ENCODE data around the gene TARBP2.

Gene TARBP2

DNA sequence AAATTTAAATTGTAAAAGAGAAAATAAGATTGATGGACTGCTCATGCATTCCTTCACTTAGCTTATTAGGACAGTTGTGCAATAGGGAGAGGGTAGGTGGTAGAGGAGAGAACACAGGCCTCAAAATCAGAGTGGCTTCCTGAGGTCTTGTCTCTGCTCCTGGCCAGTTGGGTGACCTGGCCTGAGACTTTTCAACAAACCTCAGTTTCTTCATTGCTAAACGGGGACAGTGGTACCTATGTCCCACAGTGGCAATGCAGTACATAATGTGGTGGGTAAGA is 4.4 kb upstream of the TARBP2 start:
- DNase-seq = no peak

DNA sequence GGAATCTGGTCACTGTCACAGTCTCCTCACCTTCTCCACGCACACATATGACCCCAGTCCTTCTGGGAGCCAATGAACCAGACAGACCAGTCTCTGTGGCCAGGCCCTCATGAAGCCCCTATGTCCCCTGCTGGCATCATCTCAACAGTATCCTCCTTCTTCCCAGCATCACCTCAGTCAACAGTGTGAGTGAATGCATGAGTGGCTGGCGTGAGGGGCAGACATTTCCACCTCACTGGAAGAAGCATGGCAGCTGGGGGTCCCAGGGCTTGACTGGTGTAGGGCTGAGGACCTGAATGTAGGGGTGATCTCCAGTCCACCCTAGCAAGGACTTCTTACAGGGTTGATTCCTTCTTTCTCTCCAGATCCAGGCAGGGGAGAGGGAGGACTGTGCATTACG is 3.6 kb upstream of the TARBP2 start:
- no peak for DNase-seq

DNA sequence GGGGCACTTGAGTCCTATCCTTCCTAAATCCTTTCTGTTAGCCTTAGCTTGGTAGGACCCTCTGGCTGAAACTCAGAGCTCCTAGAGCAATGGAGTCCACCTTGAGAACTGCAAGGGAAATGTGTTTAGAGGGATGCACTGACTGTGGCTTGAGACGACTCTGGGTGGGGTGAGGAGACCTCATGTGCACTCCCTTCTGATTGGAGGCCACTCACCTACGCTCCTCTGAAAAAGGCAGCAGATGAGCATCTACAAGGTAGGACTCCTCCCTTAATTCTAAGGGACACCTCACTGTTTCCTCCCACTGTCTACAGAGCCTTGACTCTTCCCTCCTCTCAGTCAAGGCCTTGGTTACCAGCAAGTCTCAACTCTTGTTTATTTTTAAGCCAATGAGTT is 2.9 kb upstream of the TARBP2 start:
- DNase-seq = no peak

DNA sequence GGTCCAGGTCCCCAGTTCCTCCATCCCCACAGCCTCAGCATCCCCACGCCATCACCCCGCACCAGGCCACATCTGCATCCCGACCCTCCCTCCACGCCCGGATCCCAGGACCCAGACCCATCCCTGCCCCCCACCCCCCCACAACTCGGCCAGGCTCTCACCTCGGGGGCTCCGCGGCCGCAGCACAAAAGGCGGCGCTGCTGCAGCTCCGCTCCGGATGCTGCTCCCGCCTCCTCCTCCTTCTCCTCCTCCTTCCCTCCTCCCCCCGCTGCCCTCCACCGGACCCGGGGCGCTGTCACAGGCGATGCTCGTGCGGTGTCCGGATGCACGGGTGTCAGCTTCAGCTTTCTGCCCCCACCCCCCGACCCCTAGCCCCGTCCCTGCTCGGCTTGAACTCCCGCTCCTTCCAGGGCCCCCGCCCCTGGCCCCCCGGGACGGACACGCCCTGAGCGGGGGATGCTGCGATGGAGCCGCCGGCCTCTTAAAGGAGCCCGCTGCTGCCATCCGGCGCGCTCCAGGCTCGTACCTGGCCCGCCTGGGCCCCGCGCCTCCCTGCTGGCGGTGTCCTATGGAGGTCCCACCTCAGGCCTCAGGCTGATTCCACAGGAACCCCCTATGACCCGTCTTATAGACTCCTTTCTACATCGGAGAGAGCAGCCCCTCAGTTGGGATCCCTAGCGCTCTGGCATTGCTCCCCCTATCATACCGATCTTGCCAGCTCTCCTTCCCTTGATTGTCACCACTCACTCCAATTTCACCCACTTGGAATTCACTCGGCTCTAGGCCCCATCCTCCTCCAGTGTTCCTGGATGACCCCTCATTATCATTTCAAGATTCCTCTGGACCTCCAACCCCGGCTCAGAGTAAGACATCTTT is 1.6 kb upstream of the TARBP2 start, which contains the start of gene MAP3K12:
Gene MAP3K12 (minus strand): TSS at position 193 of the 876 bp plus-strand sequence. CDS start 12,067 bp downstream, outside the sequence.
- peak; percentile 60 for DNase-seq

DNA sequence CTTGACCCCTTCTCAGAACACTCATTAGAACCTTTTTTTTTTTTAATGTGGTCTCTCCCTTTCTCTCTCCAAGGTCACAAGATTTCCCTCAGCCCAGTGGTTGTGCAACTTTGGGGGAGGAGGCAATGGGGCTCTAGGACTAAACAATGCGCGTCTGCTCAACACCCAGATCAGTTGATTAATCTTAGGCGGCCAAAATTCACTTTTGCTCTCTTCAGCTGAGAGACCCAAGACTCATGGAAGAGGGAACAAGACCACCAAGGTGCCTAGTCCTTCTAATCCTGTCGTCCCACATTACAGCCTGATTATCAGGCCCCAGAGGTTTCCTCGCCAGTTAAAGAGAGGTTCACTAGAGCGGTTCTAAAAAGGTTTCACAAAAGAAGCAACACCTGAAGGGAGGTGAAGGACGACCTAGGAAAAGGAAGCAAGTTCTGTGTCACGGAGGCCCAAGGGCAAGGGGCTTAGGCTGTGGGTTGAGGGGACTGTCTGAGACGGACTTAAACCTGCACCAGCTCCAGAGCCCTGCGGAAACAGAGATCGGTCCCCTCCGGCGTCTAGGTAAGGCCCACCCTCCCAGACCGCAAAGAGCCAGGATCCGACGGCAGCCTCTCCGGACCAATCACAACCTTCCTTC is 824 bp upstream of the TARBP2 start:
- no peak for DNase-seq

DNA sequence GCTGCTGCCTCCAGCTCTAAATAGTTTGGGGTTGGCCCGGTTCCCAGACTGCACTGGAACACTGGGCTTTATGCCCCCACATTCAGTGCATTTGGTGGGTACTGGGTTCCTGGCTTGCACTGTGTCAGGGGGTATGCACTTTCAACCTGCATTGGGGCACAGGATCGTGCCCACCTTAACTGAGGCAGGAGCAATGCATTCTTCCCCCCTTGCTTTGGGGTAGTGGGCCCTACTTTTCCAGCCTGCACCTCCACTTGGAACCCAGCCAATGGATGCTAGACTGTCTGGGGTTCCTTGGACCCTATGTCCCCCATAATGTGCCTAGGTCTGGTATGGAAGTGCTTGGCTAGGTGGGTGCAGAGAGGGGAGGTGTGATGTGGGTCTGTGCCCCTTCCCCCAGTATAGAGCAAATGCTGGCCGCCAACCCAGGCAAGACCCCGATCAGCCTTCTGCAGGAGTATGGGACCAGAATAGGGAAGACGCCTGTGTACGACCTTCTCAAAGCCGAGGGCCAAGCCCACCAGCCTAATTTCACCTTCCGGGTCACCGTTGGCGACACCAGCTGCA is 615 bp downstream of the TARBP2 start:
- DNase-seq = no peak

DNA sequence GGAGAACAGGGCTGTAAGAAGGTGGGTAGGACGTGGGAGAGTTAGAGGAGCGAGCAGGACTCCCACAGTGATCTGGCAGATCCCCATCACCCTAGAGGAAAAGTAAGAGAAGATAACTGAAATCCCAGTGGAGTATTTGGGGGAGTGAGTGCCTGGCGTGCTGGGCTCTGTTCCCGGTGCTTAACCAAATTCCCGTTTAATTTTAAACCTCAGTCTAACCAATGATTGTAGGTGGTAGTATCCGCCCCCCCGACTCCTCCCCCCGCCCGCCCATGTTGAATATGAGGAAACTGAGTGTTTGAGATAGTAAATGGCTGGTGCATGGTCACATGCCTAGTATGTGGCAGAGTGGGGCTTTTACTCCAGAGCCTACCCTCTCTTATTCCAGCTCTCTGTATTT is 1.2 kb downstream of the TARBP2 start:
- DNase-seq = no peak

DNA sequence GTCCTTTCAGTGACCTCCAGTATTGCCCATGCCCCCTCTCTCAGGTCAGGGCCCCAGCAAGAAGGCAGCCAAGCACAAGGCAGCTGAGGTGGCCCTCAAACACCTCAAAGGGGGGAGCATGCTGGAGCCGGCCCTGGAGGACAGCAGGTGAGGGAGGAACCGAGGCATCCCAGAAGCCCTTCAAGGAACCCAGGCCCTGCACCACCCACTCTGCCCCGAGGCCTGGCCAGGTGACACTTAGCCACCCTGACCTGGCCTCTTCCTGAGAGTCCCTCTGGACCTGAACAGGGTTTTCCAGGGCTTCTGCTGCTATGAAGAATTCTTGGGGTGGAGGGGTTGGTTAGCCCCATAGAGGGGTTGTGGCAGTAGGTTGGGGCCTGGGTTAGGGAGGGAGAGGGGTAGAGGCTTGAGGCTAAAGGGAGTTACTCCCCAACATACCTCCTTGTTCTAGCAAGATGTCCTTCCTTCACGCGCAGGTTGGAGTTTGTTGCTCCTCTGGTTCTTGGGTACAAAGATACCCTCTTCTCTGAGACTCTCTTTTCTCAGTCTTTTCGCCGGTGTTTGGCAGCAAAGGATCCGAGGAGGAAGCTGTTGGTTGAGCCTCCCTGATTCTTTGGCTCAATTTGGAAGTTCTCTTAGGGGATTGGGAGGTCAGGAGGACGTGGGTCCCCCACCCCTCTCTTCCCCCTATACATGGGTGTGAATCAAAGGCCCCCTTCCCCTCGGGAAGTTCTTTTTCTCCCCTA is 2.1 kb downstream of the TARBP2 start:
- no peak for DNase-seq

DNA sequence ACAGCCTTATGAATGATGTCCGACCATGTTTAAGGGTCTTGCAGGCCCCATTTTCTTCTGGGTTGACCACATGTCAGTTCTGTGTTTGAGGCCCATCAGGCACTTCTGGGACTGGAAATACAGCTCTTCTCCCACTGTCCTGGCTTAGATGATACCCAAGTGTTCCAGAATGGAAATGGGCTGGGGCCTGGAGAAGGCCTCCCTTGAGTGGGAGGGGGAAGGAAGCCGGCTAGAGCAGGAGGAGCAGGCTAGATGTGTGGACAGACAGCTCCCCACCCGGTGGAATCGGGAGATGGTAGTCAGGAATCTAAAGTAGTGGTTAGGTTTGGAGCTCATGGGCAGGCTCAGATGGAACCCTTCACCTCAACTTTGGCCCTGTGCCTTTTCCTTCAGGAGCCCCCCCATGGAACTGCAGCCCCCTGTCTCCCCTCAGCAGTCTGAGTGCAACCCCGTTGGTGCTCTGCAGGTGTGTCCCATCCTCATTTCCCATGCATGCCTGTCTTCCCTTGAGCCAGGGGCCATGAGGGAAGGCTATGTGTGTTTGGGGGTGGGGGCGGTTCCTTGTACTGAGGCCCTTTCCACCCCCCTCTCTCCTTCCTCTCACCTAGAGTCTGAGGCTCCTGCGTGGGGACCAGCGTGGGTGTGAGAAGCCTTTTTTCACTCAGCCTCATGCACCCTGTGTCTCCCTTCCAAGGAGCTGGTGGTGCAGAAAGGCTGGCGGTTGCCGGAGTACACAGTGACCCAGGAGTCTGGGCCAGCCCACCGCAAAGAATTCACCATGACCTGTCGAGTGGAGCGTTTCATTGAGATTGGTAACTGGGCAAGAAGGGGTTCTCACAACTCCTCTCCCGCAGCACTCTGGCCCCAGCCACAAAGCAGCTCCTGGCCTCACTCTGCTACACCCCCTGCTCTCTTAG is 3.2 kb downstream of the TARBP2 start:
- no peak for DNase-seq

DNA sequence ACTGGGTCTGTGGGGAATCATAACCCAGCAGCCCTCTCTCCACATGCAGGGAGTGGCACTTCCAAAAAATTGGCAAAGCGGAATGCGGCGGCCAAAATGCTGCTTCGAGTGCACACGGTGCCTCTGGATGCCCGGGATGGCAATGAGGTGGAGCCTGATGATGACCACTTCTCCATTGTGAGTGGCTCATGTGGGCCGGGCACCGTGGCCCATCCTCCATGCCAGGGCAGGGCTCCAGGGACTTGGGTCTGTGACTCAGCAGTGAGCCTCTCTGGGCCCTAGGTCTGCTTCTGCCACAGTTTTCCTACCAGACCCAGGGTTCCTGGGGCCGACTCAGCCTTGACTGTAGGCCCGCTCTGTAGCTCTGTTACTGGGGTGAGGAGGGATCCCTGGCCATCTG is 4.0 kb downstream of the TARBP2 start:
- no peak for DNase-seq

DNA sequence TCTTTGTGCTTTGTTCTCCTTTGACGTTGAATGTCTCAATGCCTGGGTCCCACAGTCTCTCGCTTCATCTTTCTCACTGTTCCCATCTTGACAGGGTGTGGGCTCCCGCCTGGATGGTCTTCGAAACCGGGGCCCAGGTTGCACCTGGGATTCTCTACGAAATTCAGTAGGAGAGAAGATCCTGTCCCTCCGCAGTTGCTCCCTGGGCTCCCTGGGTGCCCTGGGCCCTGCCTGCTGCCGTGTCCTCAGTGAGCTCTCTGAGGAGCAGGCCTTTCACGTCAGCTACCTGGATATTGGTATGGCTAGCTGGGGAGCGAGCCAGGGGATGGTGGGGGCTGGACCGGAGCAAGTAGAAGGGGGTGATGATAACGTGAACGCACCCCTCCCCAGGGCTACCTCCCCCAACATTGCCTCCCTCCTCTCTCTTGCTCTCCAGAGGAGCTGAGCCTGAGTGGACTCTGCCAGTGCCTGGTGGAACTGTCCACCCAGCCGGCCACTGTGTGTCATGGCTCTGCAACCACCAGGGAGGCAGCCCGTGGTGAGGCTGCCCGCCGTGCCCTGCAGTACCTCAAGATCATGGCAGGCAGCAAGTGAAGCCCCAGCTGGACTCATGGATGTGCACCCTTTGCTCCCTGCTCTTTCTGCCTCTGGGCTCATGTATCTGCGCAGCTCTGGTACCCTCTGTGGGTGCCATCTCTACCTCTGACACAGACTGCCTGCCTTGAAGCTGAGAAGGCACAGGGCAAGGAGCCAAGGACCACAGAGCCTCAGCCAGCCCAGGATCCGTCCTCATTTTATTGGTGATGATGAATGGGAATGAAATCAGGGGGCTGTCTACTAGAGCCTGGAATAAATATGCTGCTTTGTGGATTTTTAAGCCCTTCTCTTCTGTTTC is 4.7 kb downstream of the TARBP2 start:
- DNase-seq = no peak

DNA sequence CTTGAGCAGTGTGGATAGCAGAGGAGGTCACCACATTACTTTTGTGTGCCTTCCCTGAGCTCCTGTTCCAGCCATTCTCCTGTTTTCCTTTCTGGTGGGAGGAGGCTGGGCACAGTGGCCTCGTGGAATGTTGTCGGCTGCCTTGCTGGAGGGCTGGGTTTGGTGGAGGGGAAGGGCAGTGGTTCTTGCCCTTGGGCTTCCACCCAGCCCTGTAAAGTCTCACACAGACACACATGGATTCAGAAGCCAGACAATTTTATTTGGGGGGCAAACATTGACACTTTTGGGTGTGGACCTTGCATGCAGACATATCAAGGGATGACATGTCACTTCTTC is 5.3 kb downstream of the TARBP2 start:
- DNase-seq = no peak

DNA sequence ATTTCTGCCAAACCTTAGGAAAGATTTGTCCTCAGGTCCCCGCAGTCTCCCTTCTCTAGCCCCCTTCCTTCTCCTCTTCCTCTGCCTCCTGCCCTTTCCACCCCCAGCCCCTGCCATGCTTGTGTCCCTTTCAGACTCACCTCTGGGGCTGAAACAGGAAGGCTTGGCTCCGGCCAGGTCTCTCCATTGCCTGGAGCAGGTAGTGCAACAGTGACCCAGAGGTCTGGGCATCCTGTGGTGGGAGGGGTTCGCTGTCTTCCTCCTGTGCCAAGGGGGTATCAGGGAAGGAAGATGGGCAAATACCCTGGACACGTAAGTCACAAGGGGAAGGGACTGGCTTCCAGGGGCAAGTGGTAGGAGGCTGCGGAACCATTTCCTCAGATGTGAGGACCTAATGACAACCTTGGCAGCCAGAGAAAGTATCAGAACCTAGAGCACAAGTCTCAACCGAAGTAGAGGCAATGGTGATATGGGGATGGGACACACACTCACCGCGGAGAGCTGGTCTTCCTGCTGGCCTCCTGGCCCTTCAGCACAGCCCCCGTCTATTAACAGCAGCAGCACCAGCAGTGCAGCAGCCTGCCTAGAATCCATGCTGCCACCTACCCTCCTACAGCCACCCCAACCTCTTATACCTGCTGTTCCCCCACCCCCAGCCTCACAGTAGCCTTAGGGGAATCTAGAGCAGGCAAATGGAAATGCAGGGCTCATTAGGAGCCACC is 6.0 kb downstream of the TARBP2 start, which contains the start of gene NPFF:
Gene NPFF (minus strand): TSS at position 604 of the 722 bp plus-strand sequence. CDS start 10 bp downstream, at position 594.
- no peak for DNase-seq

DNA sequence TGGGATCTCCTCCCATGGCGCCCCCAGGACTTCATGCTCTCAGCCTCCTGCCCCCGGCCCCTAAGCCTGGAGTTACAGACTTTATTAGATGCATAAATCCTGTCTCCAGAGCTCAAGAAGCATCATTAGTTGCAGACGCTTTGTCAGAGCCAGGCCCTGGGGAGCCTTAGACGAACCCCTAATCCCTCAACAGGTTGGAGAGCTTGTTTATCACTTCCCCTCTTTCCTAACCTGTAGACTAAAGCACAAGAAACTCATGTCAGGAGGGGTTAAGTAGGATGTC is 6.5 kb downstream of the TARBP2 start:
- DNase-seq = no peak

DNA sequence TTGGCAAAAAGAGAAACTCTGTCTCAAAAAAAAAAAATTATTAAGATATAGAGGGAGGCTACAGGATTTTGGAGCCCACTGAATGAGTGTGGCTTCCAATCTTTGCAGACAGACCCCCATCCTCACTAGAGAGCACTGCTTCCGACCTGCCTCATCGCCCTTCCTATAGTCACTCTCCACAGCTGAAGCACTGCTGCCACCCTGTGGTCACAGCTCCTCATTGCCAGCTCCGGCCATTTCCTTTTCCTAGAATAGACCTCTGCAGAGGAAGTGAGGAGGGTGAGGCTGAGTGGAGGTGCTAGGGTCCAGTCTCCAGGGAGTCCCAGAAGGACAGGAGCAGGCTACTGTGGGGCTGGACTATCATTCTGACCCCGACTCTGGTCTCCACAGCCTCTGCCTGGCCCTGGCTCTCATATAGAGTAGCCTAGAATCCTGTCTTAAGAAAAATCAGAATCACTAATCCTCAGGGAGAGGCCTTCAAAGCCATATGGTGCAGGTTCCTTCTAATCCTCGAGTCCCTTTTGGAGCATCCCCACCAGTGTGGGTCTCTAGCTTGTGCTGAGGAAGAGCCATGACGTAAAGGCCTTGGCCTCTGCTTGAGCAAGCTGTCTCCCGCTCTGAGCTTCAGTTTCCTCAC is 7.6 kb downstream of the TARBP2 start:
- peak; percentile 78 for DNase-seq

DNA sequence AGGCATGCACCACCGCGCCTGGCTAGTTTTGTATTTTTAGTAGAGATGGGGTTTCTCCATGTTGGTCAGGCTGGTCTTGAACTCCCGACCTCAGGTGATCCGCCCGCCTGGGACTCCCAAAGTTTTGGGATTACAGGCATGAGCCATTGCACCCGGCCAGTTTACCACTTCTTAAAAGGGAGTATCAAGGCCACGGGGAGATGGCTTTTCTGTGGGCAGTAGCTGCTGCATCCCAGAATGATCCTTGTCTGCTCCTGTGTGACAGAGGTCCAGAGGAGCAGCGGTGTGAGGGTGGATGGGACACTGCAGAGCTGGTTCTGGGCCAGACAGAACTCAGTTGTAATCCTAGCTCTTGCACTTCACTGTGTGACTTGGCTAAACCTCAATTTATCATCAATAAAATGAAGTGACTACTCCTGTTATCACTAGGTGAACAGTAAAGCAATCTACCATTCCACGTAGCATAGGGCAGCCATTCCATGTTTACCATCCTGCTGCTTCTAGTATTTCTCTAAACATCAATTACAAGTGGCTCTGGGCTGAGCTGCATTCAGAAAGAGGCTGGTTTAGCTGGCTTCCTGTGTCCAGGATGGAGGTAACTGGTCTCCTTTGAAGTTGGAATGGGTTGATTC is 9.2 kb downstream of the TARBP2 start:
- no peak for DNase-seq

DNA sequence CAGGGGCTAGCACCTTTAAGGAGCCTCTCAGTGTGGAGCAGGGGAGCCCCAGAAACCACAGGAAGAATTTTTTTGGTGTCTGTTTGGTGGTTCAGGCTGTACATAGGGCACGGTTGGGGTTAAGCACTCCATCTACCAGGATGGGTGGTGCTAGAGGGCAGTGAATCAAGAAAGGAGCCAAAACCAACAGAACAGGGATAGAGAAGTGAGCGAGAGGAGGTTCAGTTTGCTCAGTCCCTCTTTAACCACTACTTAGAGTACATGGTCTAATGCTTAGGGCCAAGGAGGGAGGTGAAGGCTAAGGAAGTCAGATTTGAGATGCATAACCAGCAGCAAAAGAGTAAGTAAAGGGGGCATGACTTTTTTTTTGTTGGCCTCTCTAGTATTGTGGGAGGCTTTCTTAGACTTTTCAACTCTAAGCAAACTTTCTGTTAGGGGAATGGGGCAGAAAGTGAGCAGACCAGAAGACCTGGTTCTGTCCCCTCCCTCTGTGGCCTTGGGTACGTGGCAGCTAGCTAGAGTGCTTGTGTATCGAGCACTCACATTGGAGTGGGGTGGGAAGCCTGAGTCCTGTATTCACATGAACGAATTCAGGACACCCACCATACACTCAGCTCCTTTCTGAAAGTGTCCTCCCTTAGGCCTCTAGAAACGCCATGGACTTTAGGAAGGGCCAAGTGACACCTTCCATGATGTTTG is 12.8 kb downstream of the TARBP2 start:
- no peak for DNase-seq

DNA sequence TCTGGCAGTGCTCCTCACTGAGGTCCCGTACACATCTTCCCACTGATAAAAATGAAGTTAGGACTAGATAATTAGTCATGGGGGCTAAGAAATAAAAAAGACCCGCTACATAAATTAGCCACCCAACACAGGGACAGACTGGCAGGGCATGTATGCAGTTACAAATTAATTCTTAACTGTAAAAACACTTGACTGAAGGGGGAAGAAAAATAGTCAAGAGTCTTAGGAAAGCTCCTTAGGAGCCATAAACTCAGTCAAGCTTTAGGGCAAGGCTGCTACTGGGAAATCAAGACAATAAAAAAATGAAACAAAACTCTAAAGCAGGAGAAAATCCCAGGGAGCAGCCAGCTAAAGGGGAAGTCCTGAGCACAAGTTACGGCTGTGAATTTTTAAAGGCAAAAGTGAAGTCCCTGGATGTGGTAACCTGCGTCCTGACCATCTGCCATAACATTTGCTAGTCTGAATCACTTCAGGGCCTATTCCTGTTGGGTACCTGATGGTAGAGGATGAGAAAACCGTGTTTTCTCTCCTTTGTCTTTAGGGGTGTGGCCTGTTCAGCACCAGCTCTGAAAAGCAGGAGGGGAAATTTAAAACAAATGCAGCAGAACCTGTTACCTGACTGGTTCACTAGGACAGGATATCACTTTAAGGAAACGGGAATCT is 13.7 kb downstream of the TARBP2 start:
- no peak for DNase-seq

DNA sequence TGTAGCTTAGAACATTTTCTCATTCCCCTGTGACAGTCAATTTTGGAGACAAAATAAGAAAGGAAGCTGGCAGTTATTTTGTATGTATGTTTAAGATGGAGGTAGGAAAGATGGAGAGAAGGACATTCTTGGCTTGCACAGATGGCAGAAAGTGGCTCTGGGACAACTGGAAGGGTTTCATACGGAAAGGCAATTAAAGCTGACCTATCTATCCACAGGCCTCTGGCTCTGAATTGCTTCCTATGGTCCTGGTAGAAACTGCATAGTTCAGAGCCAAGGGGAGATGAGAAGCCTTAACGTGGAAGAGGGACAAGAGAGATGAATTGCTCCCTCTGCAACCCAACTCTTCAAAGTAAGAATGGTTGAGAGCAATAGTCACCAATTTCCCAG is 14.2 kb downstream of the TARBP2 start:
- DNase-seq = no peak
